Measurements from ENCODE around the gene DIO2. TPM values are rescaled to one million over a fixed set of nuclear protein-coding genes. Genes with fewer than 3 reads are reported as not detected.

DIO2 gene
- total RNA-seq = 6.8 and 27.0 TPM in 2 replicates

GRCh38 chr14:80211153-80212022 is at the start of gene DIO2:
Gene DIO2, minus strand, starts transcription at chr14:80211504. Its CDS starts 32 bp downstream, at chr14:80211472.

All from regular cardiac myocyte (primary cell).